ENCODE measurements around the gene MYBPC2. TPM values are rescaled to one million over a fixed set of nuclear protein-coding genes. Genes with fewer than 3 reads are reported as not detected.

The MYBPC2 gene
- total and polyA plus RNA-seq, 7 donors = 0.95 TPM; not detected in 6

DNA sequence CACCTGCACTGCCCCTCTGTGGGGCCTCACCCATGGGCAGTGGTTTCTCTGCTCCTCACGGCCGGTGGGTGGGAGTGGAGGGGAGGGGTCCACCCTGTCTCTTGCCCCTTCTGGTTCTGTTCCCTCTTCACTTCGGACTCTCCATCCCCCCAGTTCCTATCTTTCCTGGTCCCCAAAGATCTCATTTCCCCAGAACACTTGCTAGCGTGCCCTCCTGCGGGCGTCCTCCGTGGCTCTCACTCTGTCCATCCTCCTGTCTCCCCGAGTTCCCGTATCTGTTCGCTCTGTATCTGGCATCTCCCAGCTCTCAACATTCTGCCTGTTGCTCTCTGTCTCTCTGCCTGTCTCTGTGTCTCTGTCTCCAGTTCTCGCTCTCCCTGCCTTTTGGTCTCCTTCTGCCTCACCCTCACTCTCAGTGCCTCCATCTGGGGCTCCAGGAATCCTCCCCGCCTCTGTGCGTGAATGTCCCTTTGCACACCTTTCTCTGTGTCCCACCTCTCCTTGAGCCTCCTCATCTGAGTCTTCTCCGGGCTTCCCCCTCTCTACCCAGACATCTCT lies 13.6 kb upstream of the MYBPC2 start:
- DNase-seq = no peak
- TF ChIP-seq EP300 (IDR thresholded peaks at IDR 0.05) = no peak
- TF ChIP-seq POLR2AphosphoS5 (IDR thresholded peaks at IDR 0.05) = no peak
- no peak for TF ChIP-seq POLR2A (IDR thresholded peaks at IDR 0.05)
- TF ChIP-seq, protein P1, sequence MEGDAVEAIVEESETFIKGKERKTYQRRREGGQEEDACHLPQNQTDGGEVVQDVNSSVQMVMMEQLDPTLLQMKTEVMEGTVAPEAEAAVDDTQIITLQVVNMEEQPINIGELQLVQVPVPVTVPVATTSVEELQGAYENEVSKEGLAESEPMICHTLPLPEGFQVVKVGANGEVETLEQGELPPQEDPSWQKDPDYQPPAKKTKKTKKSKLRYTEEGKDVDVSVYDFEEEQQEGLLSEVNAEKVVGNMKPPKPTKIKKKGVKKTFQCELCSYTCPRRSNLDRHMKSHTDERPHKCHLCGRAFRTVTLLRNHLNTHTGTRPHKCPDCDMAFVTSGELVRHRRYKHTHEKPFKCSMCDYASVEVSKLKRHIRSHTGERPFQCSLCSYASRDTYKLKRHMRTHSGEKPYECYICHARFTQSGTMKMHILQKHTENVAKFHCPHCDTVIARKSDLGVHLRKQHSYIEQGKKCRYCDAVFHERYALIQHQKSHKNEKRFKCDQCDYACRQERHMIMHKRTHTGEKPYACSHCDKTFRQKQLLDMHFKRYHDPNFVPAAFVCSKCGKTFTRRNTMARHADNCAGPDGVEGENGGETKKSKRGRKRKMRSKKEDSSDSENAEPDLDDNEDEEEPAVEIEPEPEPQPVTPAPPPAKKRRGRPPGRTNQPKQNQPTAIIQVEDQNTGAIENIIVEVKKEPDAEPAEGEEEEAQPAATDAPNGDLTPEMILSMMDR (IDR thresholded peaks at IDR 0.05) = no peak
- intact Hi-C loops (cut with DNase I) = no loop called here
- Histone ChIP-seq H3K4me1 (peaks cover 0 to 9% (median 7%) of the 10 kb centered on the region in 4 donors), H3K9me3 (no peaks in the 10 kb centered on the region), H3K4me3 (no peak overlapping the region), H3K27me3 (peaks cover 19 to 74% (median 62%) of the 10 kb centered on the region in 3 donors), H3K27ac (no peak overlapping the region), H3K36me3 (no peaks in the 10 kb centered on the region)
- WGBS, 2 donors = 7 to 11% methylated on average over 14 of the region's 14 CpGs

DNA sequence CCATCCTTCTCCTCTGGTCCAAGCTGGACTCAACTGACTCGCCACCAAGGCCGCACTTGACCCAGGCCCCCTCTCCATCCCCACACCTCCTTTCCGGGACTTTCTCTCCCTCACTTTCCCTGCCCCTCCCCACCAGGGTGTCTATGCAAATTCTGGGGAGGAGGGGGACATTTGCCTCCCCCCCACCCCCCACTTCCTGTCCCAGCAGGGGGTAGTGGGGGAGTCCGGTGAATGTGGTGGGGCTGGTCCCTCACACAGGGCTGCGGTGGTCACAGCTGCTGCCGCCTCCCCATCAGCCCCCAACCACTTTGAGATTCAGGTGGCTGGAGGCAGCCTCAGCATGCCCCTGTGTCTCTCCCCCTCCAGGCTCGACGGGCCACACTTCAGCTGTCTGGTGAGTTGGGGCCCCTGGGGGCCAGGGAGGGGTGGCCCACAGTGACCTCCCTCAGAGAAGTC lies 13.1 kb upstream of the MYBPC2 start:
- Histone ChIP-seq H3K36me3 (no peaks in the 10 kb centered on the region), H3K27me3 (peaks cover 19 to 74% (median 62%) of the 10 kb centered on the region in 3 donors), H3K4me3 (no peak overlapping the region), H3K4me1 (peaks cover 0 to 9% (median 7%) of the 10 kb centered on the region in 4 donors), H3K9me3 (no peaks in the 10 kb centered on the region), H3K27ac (no peak overlapping the region)
- TF ChIP-seq, protein P1 (IDR thresholded peaks at IDR 0.05) = no peak
- TF ChIP-seq POLR2A (IDR thresholded peaks at IDR 0.05) (no peak), POLR2AphosphoS5 (IDR thresholded peaks at IDR 0.05) (no peak), EP300 (IDR thresholded peaks at IDR 0.05) (no peak)
- no peak for DNase-seq
- WGBS, 2 donors = 16 to 32% methylated on average over 8 of the region's 8 CpGs
- intact Hi-C loops (cut with DNase I) = no loop called here

DNA sequence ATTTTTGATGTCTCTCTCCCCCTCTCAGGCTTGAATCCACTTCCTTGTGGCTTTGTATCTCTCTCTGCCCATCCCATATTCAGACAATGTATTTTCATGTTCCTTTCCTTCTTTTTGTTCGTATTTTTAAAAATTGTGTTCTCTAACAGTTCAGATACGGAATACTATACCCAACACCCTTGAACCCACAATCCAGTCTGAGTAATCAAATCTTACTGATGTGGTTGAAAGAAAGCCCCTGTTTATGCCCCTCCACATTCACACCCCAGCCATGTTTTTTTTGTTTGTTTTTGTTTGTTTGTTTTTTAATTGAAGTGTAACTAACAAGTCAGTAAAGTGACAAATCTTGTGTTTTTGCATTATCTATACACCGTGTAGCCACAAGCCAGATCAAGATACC lies 12.6 kb upstream of the MYBPC2 start:
- H3K4me1 ChIP-seq = peaks cover 0 to 9% (median 7%) of the 10 kb centered on the region in 4 donors
- intact Hi-C loops (cut with DNase I) = no loop called here
- no peaks in the 10 kb centered on the region for H3K9me3 ChIP-seq
- H3K27me3 ChIP-seq = peaks cover 19 to 74% (median 62%) of the 10 kb centered on the region in 3 donors
- 45 to 48% methylated on average over 3 of the region's 3 CpGs for WGBS, 2 donors
- H3K27ac ChIP-seq = no peak overlapping the region
- no peaks in the 10 kb centered on the region for H3K36me3 ChIP-seq
- DNase-seq = no peak
- H3K4me3 ChIP-seq = no peak overlapping the region
- TF ChIP-seq EP300 (IDR thresholded peaks at IDR 0.05) (no peak), POLR2AphosphoS5 (IDR thresholded peaks at IDR 0.05) (no peak), POLR2A (IDR thresholded peaks at IDR 0.05) (no peak)
- TF ChIP-seq, protein P1 (IDR thresholded peaks at IDR 0.05) = no peak

DNA sequence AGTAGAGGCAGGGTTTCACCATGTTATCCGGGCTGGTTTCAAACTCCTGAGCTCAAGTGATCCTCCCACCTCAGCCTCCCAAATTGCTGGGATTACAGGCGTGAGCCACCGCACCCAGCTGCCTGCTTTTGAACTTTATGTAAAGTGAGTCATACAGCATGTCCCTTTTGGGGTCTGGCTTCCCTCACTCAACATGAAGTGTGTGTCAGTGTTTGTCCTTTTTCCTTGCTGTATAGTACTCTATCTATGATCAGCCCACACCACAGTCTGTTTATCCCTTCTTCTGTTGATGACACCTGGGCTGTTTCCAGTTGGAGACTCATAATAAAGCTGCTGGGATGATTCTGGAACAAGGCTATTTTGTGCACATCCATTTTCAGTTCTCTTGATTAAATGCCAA lies 11.9 kb upstream of the MYBPC2 start:
- peaks cover 19 to 74% (median 62%) of the 10 kb centered on the region in 3 donors for H3K27me3 ChIP-seq
- peaks cover 0 to 9% (median 7%) of the 10 kb centered on the region in 4 donors for H3K4me1 ChIP-seq
- DNase-seq = no peak
- TF ChIP-seq EP300 (IDR thresholded peaks at IDR 0.05) (no peak), POLR2AphosphoS5 (IDR thresholded peaks at IDR 0.05) (no peak), POLR2A (IDR thresholded peaks at IDR 0.05) (no peak)
- TF ChIP-seq, protein P1 (IDR thresholded peaks at IDR 0.05) = no peak
- 49 to 66% methylated on average over 3 of the region's 3 CpGs for WGBS, 2 donors
- intact Hi-C loops (cut with DNase I) = no loop called here
- no peaks in the 10 kb centered on the region for H3K9me3 ChIP-seq
- no peak overlapping the region for H3K4me3 ChIP-seq
- no peaks in the 10 kb centered on the region for H3K36me3 ChIP-seq
- H3K27ac ChIP-seq = no peak overlapping the region

Data from sigmoid colon (tissue), 7 donors.